Fibroblast of peridontal ligament (primary cell): Measurements from ENCODE around the gene C3orf80.
"Not testable (repeated sequence)": the region's sequence is repeated elsewhere in the genome, so short reads cannot be mapped to it uniquely, and the experiment has no call there.

Source experiments
- DNase-seq: peaks from one replicate; pipeline ENCODE4 v3.0.0-alpha.2; 2010; ENCODE audit errors: extremely low read depth

Gene C3orf80

DNA sequence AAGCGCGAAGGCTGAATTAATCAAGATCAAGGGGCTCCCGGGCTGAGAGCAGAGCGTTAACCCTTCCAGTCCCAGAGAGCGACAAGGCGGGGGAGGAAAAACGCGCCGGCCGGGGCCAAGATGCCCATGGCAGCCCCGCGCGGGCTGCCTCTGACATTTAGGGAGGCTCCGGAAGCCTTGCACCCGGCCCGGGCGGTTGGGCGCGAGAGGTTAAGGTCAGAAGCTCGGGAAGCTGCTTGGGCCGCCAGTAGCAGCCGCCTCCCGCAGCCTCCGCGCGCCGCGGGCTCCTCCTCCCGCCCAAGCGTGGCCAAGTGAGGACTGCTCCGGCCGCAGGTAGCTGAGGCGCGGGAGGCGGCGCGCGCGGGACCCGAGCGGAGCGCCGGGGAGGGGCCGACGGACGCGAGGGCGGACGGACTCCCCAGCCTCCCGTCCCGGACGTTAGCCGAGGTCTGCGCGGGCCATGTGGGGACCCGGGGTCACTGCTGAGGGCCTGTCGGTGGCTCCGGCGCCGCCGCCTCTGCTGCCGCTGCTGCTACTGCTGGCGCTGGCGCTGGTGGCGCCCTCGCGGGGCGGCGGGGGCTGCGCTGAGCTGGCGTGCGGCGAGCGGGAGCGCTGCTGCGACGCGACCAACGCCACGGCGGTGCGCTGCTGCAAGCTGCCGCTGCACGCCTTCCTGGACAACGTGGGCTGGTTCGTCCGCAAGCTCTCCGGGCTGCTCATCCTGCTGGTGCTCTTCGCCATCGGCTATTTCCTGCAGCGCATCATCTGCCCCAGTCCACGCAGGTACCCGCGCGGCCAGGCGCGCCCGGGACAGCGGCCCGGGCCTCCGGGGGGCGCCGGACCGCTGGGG, at the start of gene C3orf80:
TSS of gene C3orf80 (plus strand) at position 247 of the 850 bp plus-strand sequence. CDS start at position 461, 214 bp downstream.
- DNase-seq, result peak; percentile 6

DNA sequence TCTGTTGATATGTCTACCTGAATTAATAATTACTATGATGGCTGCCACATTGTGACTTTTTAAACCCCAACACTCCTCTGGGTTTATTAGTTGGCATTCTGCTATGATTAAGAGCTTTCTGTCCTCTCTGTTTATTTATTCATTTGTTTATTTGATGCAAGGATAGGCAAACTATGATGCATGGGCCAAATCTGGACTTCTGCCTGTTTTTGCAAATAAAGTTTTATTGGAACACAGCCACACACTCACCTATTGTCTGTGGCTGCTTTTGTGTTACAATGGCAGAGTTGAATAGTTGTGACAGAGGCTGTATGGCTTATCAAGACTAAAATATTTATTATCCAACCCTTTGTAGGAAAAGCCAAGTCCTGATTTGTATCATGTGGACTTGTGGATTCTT, 48.3 kb upstream of the C3orf80 start:
- no peak for DNase-seq

DNA sequence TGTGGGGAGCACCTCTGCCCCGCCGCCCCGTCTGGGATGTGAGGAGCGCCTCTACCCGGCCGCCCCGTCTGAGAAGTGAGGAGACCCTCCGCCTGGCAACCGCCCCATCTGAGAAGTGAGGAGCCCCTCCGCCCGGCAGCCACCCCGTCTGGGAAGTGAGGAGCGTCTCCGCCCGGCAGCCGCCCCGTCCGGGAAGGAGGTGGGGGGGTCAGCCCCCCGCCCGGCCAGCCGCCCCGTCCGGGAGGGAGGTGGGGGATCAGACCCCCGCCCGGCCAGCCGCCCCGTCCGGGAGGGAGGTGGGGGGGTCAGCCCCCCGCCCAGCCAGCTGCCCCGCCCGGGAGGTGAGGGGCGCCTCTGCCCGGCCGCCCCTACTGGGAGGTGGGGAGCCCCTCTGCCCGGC, 46.6 kb upstream of the C3orf80 start:
- not testable (repeated sequence) for DNase-seq

- DNase-seq, result not testable (repeated sequence)
Observed at GRCh38 chr3:160179403-160179802, 45.8 kb upstream of the C3orf80 start.

DNA sequence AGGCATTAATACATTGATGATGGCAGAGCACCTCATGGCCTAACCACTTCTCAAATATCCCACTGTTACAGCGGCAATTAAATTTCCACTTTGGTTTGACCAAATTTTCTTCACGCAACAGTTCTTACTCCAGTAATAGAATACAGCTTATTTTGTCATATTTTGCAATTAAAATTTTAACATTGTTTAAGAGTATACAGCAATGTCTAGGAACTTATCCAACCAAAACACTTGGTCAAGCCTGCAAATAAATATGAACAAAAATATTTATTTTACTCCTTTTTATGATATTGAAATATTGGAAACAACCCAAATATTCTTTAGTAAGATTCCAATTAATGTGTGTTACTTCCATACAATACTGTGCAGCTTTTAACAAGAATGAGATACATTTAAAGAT, 45.3 kb upstream of the C3orf80 start:
- DNase-seq, result peak; percentile 8

GRCh38 chr3:160180581-160181216, 44.5 kb upstream of the C3orf80 start:
- DNase-seq, result peak; percentile 43

DNA sequence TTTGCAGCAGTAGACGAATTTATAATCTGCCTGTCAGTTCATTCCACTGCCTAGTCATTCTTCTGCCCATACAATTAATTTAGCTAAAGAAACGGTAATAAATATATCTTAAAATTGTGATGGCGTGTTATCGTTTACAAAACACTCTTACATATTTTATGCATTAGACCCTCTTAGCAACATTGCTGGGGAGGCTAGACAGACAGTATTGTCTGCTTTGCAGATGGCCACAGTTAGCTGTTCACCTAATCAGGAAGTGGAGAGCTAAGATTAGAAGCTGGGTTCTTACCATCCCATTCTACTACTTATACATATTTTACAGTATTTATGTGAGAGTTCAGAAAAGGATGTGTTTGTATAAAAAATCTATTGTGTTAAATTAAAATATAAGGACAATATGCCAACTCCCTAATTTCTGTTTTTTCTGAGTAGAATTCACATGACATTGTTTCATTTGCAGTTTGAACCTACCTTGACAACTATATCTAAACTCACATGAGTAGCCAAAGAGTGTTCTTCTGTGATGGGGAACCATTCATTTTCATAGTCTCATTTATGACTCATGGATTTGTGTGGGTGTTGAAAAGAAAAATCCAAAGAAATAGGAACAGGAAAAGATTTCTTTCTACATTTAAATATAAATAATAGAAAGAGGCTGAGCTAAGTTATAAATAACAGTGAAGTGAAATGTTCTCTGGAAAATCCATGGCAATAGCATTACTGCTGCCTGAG, 41.7 kb upstream of the C3orf80 start:
- peak; percentile 22 for DNase-seq

DNA sequence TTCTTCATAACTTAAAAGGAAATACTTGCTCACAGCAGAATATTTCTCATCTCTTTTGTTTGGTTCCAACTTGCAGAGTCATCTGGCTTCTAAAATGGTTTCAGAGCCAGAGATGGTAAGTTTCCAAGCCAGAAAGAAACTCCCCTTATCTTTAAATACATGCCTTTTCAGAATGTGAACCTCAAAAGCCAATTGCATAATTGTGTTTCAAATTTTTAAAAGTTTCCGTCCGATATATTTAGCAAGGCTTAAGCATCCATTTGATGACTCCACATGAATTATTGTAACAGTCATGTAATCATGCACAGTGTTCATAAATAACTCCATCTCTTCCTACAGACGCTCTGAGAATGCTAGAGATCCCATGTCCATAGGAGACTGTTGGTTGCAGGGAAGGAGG, 40.6 kb upstream of the C3orf80 start:
- peak; percentile 97 for DNase-seq

DNA sequence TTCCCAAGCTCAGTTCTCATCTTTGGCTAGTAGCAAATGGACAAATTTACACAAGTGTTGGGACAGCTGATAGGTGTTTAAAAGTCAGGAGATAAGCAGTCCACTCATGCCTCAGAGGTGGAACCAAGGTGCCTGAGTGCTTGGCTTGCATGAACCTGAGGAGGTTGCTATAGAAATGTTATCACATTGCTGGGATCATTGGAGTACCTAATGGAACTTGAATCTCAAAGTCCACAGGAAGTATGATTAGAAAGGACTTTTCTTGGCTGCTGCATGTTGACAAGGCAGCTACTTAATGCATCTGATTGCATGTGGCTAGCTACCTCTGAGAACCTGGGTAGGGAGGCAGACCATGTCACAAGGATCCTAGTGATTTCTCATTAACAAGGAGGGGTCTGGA, 39.5 kb upstream of the C3orf80 start:
- no peak for DNase-seq

GRCh38 chr3:160187288-160187687, 37.9 kb upstream of the C3orf80 start:
- no peak for DNase-seq

DNA sequence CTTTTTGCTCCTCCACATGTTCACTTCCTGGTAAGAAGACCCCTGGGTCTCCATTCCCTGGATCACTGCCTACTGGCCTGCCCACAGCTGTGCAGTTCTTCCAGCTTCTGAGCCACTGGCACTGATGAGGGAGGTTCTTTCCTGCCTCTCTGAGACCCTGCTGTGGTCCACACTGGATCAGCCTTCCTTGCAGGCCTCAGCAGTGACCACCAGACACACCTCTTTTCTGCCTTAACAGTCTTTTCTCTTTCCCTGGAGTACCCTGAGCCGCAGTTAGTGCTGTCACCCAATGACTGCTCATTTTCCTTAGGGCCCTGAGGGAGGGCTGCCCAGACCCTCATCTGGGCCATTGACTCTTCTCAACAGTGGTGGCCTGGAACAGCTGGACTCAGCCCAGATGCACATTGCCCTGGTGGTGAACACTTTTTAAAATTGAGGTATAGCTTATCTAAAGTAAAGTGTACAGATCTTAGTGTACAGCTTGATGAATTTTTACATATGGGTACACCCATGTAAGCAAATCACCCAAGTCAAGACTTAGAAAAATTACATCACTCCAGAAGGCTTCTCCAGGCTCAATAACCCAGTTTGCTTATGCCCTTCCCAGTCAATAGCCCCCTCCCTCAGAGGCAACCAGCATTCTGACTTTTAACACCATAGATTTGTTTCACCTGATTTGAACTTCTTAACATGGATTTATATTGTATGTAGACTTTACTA, 32.8 kb upstream of the C3orf80 start:
- DNase-seq, result no peak

GRCh38 chr3:160193644-160194192, 31.5 kb upstream of the C3orf80 start:
- DNase-seq, result no peak

DNA sequence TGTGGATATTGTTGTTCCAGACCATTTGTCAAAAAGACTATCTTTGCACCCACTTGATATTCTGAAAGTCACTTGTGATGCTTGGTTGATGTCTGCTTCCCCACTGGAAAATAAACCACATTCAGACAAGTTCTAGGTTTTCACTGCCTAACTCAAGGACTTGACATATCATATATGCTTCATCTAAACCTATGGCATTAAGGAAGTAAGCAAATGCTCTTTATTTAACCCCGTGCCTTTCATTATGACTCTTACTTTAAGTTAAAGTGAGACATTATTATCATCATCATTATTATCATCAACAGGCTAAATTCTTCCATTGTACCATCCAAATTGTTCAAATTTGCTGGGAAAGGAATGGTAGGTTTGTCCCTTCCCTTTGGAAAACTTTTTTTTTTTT, 30.8 kb upstream of the C3orf80 start:
- no peak for DNase-seq

DNA sequence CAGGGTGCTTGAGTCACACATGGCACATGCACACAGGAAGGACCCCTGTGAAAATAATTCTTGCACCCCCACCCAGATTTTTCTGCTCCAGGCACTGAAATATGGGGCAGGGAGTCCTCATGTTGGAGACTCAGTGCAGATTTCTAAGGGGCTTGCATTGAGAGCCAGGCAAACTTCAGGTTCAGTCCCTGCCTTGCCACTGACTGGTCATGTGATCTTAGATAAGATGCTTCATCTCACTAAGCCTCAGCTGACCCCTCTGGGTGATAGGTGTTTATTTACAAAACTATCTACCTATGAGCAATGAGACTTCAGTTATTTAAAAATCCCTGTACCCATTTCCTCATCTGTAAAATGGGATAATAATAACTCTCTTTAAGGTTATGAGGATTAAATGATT, 30.1 kb upstream of the C3orf80 start:
- no peak for DNase-seq

DNA sequence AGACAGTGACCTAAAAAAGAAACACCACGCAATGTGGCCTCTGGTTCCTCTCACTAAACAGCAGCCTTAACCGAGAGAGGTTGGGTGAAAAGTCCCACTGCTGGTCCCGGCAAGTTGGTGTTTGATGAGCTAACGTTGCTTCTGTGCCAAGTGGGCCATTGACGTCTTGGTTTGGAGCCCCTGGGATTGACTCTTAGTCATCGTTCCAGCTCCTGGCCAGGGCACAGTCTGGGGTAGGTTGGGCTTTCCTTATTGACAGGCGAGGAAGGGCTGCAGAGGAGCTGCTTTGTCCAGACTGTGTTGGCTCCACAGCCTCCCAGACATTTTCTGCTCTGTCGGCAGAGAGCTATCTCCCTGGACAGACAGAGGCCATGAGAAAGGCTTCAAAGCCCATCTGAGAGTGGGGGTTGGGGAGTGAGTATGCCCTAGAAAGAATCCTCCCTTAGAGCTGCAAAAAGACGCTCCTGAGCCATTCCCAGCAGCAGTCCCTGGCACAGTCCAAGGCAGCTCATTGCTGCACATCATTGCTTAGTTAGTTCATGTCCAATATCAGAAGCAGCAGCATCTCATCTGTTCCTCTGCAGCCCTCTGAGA, 28.6 kb upstream of the C3orf80 start:
- DNase-seq, result peak; percentile 70

- DNase-seq, result no peak
Observed at GRCh38 chr3:160199108-160199507, 26.1 kb upstream of the C3orf80 start.

DNA sequence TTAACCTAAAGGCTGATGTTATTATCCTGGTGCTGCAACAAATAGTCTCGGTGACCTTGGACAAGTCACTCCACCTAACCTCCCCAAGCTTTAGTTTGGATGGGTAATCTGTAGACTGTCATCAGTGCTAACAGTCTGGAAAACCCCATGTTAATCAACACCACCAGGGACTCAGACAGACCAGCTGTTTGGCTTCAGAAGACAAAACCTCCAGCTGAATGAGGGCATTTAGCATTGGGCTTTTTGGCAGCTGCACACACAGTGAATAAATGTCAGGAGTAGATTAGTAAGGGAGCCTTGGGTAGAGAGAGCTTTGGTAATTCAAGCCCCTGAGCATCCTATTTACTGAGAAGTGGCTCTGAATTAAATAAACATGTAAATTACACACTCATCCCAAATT, 24.9 kb upstream of the C3orf80 start:
- peak; percentile 45 for DNase-seq

DNA sequence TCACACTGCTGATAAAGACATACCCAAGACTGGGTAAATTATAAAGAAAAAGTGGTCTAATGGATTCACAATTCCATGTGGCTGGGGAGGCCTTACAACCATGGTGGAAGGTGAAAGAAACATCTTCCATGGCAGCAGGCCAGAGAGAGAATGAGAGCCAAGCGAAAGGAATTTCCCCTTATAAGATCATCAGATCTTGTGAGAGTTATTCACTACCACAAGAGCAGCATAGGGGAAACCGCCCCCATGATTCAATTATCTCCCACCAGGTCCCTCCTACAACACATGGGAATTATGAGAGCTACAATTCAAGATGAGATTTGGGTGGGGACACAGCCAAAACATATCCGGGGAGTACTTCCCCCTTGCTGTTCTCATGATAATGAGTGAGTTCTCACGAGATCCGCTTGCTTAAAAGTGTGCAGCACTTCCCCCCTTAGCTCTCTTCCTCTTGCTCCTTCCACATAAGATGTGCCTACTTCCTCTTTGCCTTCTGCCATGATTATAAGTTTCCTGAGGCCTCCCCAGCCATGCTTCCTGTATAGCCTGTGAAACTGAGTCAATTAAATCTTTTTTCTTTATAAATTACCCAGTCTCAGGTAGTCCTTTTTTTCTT, 20.7 kb upstream of the C3orf80 start:
- DNase-seq, result peak; percentile 16

DNA sequence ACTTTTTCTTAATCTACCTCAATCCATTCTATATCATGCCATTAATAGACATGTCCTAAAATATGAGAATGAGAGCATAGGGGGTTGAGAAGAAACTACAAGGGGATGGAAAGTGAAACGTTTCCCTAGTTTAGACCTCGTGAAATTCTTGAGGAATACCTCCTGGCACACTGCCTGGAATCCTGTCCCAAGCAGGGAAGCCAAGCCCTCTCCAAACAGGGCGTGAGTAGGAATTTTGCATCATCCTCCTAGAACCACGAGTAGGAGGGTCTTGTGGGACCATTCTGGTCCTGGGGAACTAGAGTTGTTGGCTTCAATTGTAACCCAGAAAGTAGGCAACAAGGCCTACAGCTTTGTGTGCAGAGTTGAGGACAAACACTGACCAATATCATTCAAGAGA, 19.6 kb upstream of the C3orf80 start:
- DNase-seq, result peak; percentile 5

DNA sequence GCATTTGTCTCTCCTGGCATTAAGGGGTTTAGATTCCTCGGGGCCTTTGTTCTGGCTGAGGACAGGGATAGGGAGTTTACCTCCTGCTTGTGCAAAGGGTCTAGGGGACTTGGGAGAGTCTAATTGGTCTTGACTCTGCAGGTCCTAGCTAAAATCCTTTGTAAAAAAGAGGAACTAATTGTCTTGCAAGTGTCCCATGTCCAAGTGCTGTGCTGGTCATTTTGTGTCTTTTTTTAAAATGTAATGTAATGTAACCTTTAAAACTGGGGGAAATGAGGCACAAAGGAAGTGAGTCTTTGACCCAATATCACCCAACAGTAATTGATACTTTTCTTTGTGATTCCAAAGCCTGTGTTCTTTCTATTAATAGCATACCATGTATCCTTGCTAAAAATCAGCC, 14.9 kb upstream of the C3orf80 start:
- no peak for DNase-seq

DNA sequence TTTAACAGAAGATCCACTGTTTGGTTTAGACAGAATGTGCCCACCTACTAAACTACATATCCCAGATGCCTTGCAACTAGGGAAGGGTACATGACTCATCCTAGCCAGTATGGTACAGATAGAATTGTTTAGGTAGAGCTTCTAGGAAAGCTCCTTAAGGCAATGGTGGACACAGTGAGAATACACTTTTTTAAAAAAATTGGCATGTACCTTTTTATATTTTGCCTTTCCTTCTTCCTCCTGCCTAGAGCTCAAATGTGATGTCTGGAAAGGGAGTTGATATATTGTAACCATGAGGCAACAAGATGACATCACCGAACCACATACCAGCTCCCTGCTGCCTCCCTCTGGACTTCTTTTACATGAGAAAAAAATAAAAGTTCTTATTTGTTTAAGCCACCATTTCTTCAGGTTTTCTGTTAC, 14.4 kb upstream of the C3orf80 start:
- peak; percentile 79 for DNase-seq
